Thyroid gland (tissue), 4 donors: ENCODE measurements around the gene LST1.

ENCODE experiments used
- CTCF ChIP-seq, 6 experiments: fragments of 200-600 bp in 3 of 6; fragments of 450-650 bp in 3 of 6; sonication (generic) in 3 of 6; IDR thresholded peaks; one replicate each; pipeline ENCODE4 v1.5.1; 2016 to 2019; ENCODE audit warnings: antibody characterized with exemption in 6 of 6, mild to moderate bottlenecking in 2 of 6, inconsistent platforms in 1 of 6, moderate library complexity in 1 of 6
- POLR2A ChIP-seq, 2 donors: fragments of 450-650 bp; IDR thresholded peaks; one replicate each; pipeline ENCODE4 v1.6.1; 2017; ENCODE audit warnings: antibody characterized with exemption in 2 of 2, mild to moderate bottlenecking in 2 of 2, moderate library complexity in 1 of 2

- no peak for TF ChIP-seq CTCF (IDR thresholded peaks at IDR 0.05)
- TF ChIP-seq POLR2A (IDR thresholded peaks at IDR 0.05): no peak
Observed at GRCh38 chr6:31615748-31616147, 29.7 kb downstream of the LST1 start.
